ENCODE measurements around the gene NUFIP1.

- no peak for TF ChIP-seq CTCF (conservative IDR thresholded peaks at IDR 0.05)
- no peak for TF ChIP-seq EZH2 (IDR thresholded peaks at IDR 0.05; ENCODE audit: low read depth)
Measured at GRCh38 chr13:44927968-44928367, 61.3 kb downstream of the NUFIP1 start.
